ENCODE data around the gene SH3GLB1. TPM values are rescaled to one million over a fixed set of nuclear protein-coding genes. Genes with fewer than 3 reads are reported as not detected.

Gene SH3GLB1
- total RNA-seq, 1 experiment from 2014 or later = 42.4 TPM

DNA sequence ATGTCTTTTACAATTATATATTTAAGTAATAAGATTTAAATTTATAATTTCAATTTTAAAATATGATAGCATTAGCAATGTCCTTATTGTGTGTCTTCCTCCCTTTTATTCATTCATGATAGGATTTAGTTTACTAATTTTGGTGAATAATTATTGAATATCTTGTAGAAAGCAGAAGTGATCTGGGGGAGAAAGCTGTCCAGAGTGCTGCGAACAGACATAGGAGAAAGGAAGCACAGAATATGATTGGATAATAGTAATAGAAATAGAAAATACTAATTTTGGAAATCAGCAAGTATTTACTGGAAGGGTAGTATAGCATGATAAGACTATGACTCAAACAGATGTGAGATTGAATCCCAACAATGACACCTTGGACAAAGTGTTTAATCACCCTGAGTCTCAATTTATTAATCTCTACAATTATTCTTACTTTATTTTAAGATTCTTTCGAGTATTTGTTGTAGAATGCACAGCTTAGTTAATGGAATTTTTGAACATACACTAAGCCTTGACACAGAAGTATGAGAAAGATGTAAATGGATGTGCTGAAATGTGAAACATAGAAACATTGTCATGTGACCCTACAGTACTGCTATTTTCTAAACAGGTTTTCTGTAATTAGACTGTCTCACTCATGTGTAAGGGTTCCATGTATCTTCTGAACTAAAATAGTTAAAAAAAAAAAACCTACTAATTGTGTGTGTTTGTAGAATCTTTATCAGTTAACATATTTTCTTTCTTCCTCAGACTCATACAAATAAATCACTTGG, 7.9 kb downstream of the SH3GLB1 start:
- ATAC-seq = no peak
- Histone ChIP-seq H3K79me2 (ENCODE audit: insufficient read depth, low read length) (peaks cover 75% of the 10 kb centered on the region), H4K20me1 (ENCODE audit: insufficient read depth) (no peaks in the 10 kb centered on the region), H3K9ac (ENCODE audit: low read length) (no peak overlapping the region), H3K9me3 (ENCODE audit: control insufficient read depth in 1 of 2, insufficient read depth in 1 of 2, low read depth in 1 of 2, low read length in 2 of 2) (no peaks in the 10 kb centered on the region), H3K36me3 (ENCODE audit: control insufficient read depth in 1 of 2, insufficient read depth in 2 of 2, low read length in 2 of 2) (no peaks in the 10 kb centered on the region), H3K4me2 (ENCODE audit: low read length) (no peak overlapping the region), H2AFZ (ENCODE audit: low read depth, low read length, poor library complexity, severe bottlenecking) (no peak overlapping the region), H3K4me3 (replicated peaks in 1 of 2; ENCODE audit: low read depth in 1 of 2, low read length in 2 of 2) (no peak overlapping the region), H3K9me2 (ENCODE audit: insufficient read depth) (no peaks in the 10 kb centered on the region), H3K4me1 (ENCODE audit: control insufficient read depth in 1 of 2, insufficient read depth in 2 of 2, low read length in 2 of 2) (no peaks in the 10 kb centered on the region), H3K27ac (ENCODE audit: low read depth, low read length) (no peak overlapping the region), H3K27me3 (ENCODE audit: insufficient read depth, low read length) (no peaks in the 10 kb centered on the region)
- CTCF ChIA-PET = interaction anchor here (5.4 kb wide), 1 partner anchor 7 kb away, joined by 45 read pairs; the partner anchor contains the start of gene SH3GLB1
- RAD21 ChIA-PET (ENCODE audit: low non-redundant PET in 1 of 2, low total read pairs in 2 of 2, uncharacterized antibody in 2 of 2, unreplicated experiment in 2 of 2) = no interaction called here
- BruUV-seq (replicated peaks) = no TSS peak
- POLR2A ChIA-PET = no interaction called here
- TF ChIP-seq POLR2A (IDR thresholded peaks at IDR 0.05; ENCODE audit: borderline replicate concordance, extremely low read depth, insufficient read depth, insufficient read length) (no peak), POLR2AphosphoS5 (IDR thresholded peaks at IDR 0.05; ENCODE audit: low read depth, low read length) (no peak), REST (IDR thresholded peaks at IDR 0.05; ENCODE audit: low read depth) (no peak), EZH2phosphoT487 (IDR thresholded peaks at IDR 0.05; ENCODE audit: borderline replicate concordance) (no peak), CBX3 (IDR thresholded peaks at IDR 0.05; ENCODE audit: low read depth) (no peak), SIN3A (IDR thresholded peaks at IDR 0.05; ENCODE audit: low read depth) (no peak), ZNF274 (IDR thresholded peaks at IDR 0.05; ENCODE audit: low read depth, low read length) (no peak), CEBPB (IDR thresholded peaks at IDR 0.05; ENCODE audit: low read depth) (no peak), FOSL1 (IDR thresholded peaks at IDR 0.05; ENCODE audit: low read depth) (no peak), EZH2 (IDR thresholded peaks at IDR 0.05) (no peak), EGR1 (IDR thresholded peaks at IDR 0.05; ENCODE audit: low read depth) (no peak), TCF7L2 (IDR thresholded peaks at IDR 0.05; ENCODE audit: borderline replicate concordance, extremely low read depth, insufficient read depth, insufficient read length) (no peak)
- TF ChIP-seq, protein P1, sequence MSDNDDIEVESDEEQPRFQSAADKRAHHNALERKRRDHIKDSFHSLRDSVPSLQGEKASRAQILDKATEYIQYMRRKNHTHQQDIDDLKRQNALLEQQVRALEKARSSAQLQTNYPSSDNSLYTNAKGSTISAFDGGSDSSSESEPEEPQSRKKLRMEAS (IDR thresholded peaks at IDR 0.05) = no peak
- TF ChIP-seq, protein P2, sequence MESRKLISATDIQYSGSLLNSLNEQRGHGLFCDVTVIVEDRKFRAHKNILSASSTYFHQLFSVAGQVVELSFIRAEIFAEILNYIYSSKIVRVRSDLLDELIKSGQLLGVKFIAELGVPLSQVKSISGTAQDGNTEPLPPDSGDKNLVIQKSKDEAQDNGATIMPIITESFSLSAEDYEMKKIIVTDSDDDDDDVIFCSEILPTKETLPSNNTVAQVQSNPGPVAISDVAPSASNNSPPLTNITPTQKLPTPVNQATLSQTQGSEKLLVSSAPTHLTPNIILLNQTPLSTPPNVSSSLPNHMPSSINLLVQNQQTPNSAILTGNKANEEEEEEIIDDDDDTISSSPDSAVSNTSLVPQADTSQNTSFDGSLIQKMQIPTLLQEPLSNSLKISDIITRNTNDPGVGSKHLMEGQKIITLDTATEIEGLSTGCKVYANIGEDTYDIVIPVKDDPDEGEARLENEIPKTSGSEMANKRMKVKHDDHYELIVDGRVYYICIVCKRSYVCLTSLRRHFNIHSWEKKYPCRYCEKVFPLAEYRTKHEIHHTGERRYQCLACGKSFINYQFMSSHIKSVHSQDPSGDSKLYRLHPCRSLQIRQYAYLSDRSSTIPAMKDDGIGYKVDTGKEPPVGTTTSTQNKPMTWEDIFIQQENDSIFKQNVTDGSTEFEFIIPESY (IDR thresholded peaks at IDR 0.05; ENCODE audit: extremely low read depth, insufficient replicate concordance, low read length) = no peak
- TF ChIP-seq, protein P3, sequence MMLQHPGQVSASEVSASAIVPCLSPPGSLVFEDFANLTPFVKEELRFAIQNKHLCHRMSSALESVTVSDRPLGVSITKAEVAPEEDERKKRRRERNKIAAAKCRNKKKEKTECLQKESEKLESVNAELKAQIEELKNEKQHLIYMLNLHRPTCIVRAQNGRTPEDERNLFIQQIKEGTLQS (IDR thresholded peaks at IDR 0.05) = no peak
- no peak for DNase-seq (ENCODE audit: low read depth, low spot score)
- intact Hi-C loops (cut with micrococcal nuclease) = no loop called here
